ENCODE results near the gene ANKRD33B.

Gene ANKRD33B

DNA sequence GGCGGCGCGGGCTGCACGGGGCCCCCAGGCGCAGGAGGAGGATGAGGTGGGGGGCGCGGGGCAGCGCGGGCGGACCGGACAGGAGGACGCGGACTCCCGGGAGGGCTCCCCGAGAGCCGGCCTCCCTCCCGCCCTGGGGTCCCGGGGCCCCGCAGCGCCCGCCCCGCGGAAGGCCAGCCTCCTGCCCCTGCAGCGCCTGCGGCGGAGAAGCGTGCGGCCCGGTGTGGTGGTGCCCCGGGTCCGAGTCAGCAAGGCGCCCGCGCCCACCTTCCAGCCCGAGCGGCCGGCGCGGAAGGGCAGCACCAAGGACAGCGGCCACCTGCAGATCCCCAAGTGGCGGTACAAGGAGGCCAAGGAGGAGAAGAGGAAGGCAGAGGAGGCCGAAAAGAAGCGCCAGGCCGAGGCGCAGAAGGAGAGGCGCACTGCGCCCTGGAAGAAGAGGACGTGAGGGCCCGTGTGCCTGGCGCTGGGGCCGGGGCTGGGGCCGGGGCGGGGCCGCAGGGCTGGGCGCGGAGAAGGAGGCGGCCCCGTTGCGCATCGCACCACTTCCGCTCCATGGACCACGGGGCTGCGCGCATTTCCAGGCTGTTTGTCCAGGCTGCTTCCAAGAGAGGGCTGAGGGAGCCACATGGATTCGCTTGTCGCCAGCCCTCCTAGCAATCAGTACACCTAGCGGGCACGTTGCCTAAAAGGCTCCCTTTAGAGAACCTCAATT is 86.0 kb downstream of the ANKRD33B start:
- no peak for TF ChIP-seq CTCF (IDR thresholded peaks at IDR 0.05)

- TF ChIP-seq CTCF (IDR thresholded peaks at IDR 0.05), result no peak
Observed at GRCh38 chr5:10652151-10652550, 88.3 kb downstream of the ANKRD33B start.

- TF ChIP-seq CTCF (IDR thresholded peaks at IDR 0.05), result no peak
Observed at GRCh38 chr5:10652606-10653005, 88.7 kb downstream of the ANKRD33B start.

DNA sequence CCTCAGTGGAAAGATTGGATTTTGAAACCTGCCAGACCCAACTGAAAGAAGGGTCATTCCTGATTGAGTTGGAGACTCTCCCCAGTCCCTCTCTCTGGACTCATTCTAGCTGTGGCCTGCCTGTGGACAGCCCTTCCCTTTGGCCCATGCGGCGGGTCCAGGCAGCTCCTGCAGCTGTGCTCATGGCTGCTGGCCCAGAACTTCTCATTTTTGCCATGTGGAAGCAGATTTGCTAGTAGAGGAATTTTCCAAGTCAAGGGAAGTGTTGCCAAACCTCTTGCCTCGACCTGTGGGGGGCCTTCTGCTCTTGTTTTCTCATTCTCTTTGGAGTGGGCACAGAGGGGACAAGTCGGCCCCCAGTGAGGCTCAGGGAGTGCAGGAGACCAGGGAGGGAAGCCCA is 89.2 kb downstream of the ANKRD33B start:
- TF ChIP-seq CTCF (IDR thresholded peaks at IDR 0.05), result no peak

DNA sequence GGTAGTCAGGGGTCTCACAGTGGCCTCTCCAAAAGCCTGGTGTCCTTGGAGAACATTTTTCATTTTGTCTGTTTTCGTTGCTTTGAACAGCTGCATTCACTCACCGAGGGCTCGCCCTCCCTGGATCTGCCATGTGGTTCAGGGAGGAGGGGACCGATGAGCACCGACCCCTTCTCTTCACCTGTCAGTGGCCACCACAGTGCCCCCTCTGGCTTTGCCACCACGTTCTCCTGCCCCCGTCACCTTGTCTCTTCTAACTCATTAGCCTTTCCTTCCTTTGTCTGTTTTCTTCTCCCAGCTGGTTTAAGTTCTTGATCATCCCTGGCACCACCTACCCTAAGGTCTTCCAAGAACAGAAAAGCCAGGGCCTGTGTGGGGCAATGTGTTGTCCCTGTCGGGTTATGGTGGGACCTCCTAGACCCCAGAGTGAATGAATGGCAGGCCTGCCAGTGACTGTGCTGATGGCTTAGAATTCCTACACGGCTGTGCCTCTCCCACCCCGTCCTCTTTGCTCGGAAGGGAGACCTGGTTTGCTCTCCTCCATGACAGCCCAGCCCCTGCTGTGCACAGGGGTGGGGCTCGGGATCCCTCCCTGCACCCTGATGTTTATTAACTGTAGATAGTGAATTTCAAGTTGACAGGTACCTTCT is 90.0 kb downstream of the ANKRD33B start:
- TF ChIP-seq CTCF (IDR thresholded peaks at IDR 0.05), result no peak

DNA sequence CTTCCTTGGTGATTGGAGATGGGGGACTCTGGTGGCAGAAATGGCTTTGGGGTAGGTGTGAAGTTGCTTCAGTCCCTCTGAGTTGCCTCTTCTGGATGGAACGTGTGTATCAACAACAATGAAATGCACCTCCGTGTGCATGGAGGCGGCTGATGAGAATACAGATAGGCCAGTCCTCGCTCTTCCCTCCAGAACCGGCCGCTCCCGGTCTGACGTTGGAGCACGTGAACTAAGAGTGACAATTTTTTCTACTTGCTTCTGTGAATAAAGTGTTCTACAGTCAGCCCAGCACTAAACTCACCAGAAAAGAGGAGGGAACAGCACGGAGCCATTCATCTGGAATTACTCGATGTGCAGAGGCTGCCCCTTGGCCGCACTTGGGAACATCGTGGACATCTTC is 90.7 kb downstream of the ANKRD33B start:
- no peak for TF ChIP-seq CTCF (IDR thresholded peaks at IDR 0.05)

DNA sequence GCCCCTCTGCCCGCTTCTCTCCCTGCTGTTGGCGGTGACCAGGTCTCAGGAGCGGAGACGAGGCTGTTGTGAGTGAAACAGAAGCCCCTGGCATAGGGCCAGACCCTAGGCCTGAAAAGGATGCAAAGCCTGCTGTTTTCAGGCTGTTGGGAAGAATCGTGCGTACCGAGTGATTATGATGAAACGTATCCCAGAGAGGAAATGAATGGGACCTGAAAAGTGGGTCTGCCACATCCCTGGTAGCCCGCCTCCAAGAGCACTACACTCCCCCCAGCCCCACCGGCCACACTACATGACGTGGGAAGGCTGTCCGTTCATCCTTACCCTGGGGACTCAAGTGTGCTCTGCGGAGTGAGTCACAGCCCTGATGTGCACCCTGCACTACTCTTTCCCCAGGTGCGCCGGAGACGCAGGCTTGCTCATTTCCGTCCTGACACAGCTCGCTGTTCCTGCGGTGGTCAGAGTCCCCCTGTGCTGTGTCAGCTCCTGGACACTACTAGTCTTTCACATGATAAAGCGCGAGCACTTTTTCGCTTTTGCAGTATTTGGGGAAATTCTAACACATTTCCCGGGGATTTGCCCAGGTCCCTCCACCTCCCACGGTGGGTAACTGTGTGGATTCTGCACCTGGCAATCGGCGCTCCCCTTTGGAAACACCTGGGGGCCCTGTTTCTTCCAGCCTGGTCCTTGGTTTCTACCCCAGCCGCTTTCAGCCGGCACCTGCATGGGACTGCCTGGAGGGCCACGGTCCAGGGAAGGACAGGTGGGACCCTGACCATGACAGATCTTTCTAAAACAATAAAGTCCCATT is 91.5 kb downstream of the ANKRD33B start:
- no peak for TF ChIP-seq CTCF (IDR thresholded peaks at IDR 0.05)

Measured in LNCAP (cell line).